Fibroblast of villous mesenchyme (primary cell): ENCODE data around the gene RAD9A. TPM values are rescaled to one million over a fixed set of nuclear protein-coding genes. Genes with fewer than 3 reads are reported as not detected.

Experiments
- DNase-seq: peaks from one replicate; pipeline ENCODE4 v3.0.0-alpha.2; 2010; ENCODE audit warnings: low read depth
- H3K4me3 ChIP-seq: 2 replicates; pipeline ENCODE4 v1.5.1; 2011; ENCODE audit warnings: low read depth, mild to moderate bottlenecking, low read length
- total RNA-seq: library from RNA; depleted of rRNA; stranded (reverse); fragments of >200 nt; gene quantifications from 2 replicates; pipeline ENCODE4 v1.2.3, GENCODE V29; 2012
- TF ChIP-seq, protein P1 (sequence below): IDR thresholded peaks from 2 replicates; pipeline ENCODE4 v1.5.1; 2012; ENCODE audit warnings: low read depth, mild to moderate bottlenecking, low read length; ENCODE audit not compliant: insufficient read depth

The RAD9A gene
- total RNA-seq, 1 donor: 4.3 TPM

DNA sequence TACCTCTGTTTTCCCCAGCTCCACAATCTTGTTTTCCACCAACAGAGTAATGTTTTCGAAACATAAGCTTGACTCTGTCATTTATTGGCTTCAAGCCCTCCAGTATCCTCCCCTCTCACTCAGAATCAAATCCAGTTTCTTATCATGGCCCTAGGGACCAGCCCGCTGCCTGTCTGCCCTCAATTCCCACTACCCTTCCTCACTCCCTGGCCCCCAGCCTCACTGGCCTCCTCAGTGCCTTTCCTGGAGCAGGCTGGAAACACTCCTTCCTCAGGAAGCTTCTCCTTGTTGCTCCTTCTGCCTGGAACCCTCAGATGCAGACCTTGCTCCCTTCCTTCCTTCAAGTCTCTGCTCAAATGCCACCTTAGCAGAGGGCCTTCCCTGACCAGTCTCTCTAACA is 42.3 kb upstream of the RAD9A start:
- H3K4me3 ChIP-seq: no peak overlapping the region
- TF ChIP-seq, protein P1, sequence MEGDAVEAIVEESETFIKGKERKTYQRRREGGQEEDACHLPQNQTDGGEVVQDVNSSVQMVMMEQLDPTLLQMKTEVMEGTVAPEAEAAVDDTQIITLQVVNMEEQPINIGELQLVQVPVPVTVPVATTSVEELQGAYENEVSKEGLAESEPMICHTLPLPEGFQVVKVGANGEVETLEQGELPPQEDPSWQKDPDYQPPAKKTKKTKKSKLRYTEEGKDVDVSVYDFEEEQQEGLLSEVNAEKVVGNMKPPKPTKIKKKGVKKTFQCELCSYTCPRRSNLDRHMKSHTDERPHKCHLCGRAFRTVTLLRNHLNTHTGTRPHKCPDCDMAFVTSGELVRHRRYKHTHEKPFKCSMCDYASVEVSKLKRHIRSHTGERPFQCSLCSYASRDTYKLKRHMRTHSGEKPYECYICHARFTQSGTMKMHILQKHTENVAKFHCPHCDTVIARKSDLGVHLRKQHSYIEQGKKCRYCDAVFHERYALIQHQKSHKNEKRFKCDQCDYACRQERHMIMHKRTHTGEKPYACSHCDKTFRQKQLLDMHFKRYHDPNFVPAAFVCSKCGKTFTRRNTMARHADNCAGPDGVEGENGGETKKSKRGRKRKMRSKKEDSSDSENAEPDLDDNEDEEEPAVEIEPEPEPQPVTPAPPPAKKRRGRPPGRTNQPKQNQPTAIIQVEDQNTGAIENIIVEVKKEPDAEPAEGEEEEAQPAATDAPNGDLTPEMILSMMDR: no peak
- no peak for DNase-seq

DNA sequence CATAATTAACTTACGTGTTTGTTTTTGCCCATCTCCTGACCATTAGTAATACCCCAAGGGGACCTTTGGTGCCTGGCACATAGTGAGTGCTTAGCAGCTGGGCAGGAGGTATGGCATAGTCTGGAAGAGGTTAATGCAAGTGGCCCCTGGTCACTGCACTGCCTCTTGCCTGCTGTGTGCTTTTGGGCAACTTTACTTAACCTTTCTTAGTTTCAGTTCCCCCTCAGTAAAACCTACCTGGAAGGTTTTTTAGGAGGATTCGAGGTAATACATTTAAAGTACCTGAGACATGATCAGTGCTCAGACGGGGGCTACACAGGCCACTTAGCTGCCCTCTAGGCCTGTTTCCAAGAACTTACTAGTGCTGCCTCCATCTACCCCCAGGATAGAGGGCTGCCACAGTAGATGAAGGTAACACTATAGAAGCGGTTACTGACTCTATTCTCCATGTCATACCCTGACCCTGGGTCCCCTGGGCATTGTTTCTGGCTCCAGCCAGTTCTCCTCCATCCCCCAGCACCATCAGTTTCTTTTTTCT is 41.8 kb upstream of the RAD9A start:
- TF ChIP-seq, protein P1: no peak
- no peak for DNase-seq
- no peak overlapping the region for H3K4me3 ChIP-seq

DNA sequence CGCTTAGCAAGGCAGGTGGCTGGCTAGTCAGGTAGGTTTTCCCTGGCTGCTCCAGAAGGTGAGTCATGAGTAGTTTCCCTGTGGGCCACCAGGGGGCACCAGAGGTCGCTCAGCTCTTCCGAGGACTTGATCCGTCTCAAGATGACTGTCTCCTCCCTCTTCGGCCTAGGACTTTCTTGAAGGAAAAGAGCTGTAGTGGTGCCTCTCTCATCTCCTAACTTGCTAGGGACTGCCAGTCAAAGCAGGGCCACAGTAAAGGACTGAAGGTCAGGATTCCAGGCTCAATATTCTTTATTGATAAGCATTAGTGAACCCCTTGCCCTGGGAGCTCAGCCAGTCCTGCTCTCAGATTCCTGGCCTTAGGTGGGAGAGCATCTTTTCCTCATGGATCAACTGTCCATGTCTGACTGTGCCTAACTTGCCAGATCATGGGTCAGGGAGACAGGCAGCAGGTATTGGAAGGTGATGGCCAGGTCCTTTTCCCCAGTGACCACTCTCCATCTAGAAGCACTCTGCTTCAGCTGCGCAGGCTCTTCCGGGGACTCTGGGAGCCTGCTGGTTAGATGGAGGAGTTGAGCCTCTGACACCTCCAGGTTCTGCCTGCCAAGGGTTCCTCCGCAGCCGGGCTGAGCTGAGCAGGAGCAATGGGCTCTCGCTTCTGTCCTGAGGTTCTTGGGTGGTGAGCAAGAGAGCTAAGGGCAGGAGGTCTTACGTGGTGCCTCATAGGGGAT is 40.3 kb upstream of the RAD9A start:
- TF ChIP-seq, protein P1: peak; percentile 91
- peak overlapping the region; percentile 23 for H3K4me3 ChIP-seq
- peak; percentile 83 for DNase-seq

DNA sequence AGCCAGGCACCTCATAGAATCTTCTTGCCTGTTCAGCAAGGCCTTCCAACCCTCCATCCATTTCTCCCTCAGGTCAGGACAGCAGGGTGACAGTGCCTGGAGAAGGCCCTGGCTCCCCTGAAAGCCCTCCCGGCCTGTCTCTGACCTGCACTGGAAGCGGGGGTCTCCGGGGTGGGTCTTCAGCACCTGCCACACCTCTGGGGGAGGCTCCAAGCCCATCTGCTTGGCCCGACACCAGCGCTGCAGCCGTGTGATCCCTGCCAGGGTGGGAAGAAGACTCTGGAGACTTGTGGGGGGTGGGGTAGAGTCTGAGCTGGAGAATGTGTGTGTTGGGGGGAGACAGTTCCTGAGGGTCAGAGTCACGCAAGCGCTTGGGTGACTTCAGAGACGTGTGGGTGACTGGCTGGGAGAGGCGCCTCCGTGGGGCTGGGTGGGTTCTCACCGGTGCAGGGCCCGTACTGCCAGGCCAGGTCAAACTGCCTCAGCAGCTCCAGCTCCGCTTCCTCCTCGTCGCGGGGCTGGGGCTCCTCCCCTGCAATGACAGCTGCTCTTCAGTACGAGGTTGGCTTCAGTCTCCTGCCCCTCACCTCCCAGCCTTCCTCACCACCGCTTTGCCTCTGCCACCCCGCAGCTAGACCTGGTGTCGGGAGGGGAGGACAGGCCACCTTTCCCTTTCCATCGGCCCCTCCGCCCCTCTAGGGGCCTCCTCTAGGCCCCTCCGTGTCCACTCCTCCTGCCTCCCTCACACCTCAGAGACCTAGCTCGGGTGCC is 39.1 kb upstream of the RAD9A start:
- DNase-seq: no peak

DNA sequence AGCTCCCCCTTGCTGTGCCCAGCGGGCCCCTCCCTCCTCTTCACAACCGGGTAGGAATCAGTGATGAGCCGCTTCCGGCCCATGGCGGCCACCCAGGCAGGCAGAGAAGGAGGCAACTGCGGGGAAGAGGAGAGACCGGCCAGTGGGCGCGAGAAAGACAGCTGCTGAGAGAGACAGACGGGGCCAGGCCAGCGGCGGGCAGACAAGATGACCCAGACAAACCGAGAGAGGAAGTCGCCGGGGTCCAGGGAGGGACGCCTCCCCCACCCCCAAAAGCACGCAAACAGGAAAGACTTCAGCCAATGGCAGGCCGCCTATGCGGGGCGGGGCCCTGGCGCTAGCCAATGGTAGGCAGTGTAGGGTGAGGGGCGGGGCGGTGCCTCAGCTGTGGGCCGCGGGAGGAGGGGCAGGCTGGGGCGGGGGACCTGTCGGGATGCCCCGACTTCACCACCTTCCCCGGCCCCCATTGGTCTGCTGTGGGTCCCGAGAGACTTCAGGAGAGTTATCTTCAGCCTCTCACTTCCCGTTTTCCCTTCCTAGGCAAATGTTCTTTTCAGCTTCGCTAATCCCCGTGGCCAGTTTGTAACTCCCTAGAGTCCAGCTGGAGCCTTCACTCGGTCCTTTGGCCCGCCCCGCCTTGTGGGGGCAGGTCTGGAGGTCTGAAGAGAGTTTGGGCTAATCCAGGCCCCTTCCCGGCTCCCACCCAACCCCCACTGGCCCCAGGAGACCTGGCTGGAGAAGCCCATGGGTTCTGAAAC is 38.3 kb upstream of the RAD9A start, which contains the start of gene POLD4:
Gene POLD4, minus strand, starts transcription at position 230 of the 758 bp plus-strand sequence. Its CDS starts 147 bp downstream, at position 83.
- H3K4me3 ChIP-seq: peak within 1 kb of the TSS; percentile 90
- DNase-seq: peak; percentile 98
- TF ChIP-seq, protein P1: no peak

More for the DNA sequence above, 39.1 kb upstream of the RAD9A start:
- TF ChIP-seq, protein P1: no peak
- H3K4me3 ChIP-seq: peak overlapping the region; percentile 90
